GM03348 (cell line): ENCODE measurements around the gene INPP5A.

Experiments
- DNase-seq: peaks from one replicate; pipeline ENCODE4 v3.0.0; 2012; ENCODE audit warnings: low spot score

INPP5A gene

GRCh38 chr10:132632851-132633684, 95.5 kb downstream of the INPP5A start:
- DNase-seq, result peak; percentile 84

- DNase-seq, result no peak
Observed at GRCh38 chr10:132634241-132634946, 96.8 kb downstream of the INPP5A start.

- DNase-seq, result no peak
Observed at GRCh38 chr10:132634947-132635271, 97.3 kb downstream of the INPP5A start.

GRCh38 chr10:132636358-132636757, 98.8 kb downstream of the INPP5A start:
- DNase-seq, result no peak

GRCh38 chr10:132637477-132638129, 100.0 kb downstream of the INPP5A start:
- peak; percentile 89 for DNase-seq

GRCh38 chr10:132638130-132638515, 100.5 kb downstream of the INPP5A start:
- DNase-seq, result no peak

- DNase-seq, result no peak
Observed at GRCh38 chr10:132639470-132639869, 101.9 kb downstream of the INPP5A start.

GRCh38 chr10:132640326-132641125, 102.9 kb downstream of the INPP5A start:
- DNase-seq, result no peak

- DNase-seq, result no peak
Observed at GRCh38 chr10:132641401-132641800, 103.8 kb downstream of the INPP5A start.

- no peak for DNase-seq
Observed at GRCh38 chr10:132641966-132642731, 104.6 kb downstream of the INPP5A start.

- DNase-seq, result no peak
Observed at GRCh38 chr10:132642732-132643008, 105.1 kb downstream of the INPP5A start.

- no peak for DNase-seq
Observed at GRCh38 chr10:132643709-132644526, 106.3 kb downstream of the INPP5A start.

- DNase-seq, result no peak
Observed at GRCh38 chr10:132644527-132645246, 107.1 kb downstream of the INPP5A start.

GRCh38 chr10:132645247-132645530, 107.6 kb downstream of the INPP5A start:
- DNase-seq, result no peak

- no peak for DNase-seq
Observed at GRCh38 chr10:132645630-132646442, 108.2 kb downstream of the INPP5A start.

GRCh38 chr10:132646443-132647097, 109.0 kb downstream of the INPP5A start:
- no peak for DNase-seq

- DNase-seq, result no peak
Observed at GRCh38 chr10:132647424-132647823, 109.8 kb downstream of the INPP5A start.

GRCh38 chr10:132648072-132648850, 110.7 kb downstream of the INPP5A start:
- DNase-seq, result no peak
